Measurements from ENCODE around the gene GMDS.
"Not testable (repeated sequence)": the region's sequence is repeated elsewhere in the genome, so short reads cannot be mapped to it uniquely, and the experiment has no call there.

GMDS gene

GRCh38 chr6:1773700-1774099 lies 471.7 kb downstream of the GMDS start:
- DNase-seq (ENCODE audit: low read depth in 2 of 2), result no peak

GRCh38 chr6:1770968-1771723 lies 474.3 kb downstream of the GMDS start:
- DNase-seq (ENCODE audit: low read depth in 2 of 2), result peak in 1 of 2 donors; percentile 27

DNA sequence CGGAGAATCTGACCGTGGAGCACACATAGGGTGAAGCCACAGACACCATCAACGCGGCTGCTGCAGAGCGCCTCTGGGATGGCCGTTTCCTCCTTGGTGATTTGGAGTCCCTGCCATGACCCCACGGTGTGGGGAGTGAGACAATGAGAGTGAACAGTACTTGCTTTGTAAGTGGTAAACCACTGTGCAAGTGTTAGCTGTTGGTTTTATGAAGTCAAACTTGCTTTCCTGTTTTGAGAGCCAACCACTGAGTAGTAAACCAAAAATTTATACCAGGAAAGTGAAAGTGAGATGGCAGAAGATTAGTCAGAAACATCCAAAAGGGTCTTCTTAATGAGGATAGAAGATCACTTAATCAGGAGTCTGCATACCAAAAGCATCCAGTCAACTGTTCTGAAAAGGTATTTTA lies 475.0 kb downstream of the GMDS start:
- DNase-seq (ENCODE audit: low read depth in 2 of 2), result no peak

DNA sequence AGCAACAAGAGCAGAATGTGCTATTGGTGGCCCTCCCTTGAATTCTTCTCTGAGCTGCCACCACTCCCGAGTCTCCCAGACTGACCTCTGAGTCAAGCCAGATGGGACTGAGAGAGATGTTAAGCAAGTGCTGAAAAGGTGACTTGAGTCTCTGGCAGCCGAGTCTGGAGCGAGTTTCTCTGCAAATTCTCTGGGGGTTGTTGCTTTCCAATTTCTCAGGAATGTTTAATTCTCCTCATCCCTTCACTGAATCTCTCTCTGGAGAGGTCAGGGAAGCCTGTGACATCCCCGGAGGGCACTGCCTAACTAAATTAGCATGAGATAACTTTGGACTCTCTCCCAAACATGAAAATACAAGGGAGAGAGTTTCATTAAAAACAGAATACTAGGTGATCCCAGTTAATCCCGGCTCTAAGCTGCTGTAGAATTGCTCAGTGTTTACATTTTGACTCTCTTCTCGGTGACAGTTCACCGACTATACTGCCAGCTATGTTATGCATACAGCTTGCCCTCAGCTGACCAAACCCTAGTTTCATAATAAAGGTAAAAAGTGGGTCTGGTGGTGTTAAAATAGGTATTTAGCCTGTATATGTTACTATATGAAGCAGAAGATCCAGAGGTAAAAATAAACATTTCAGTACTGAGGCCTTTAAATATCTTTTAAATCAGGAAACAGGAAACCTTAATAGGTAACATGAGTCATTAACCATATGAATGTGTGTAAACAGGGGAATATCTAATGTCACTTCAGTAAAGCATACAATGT lies 477.7 kb downstream of the GMDS start:
- DNase-seq (ENCODE audit: low read depth in 2 of 2), result no peak

DNA sequence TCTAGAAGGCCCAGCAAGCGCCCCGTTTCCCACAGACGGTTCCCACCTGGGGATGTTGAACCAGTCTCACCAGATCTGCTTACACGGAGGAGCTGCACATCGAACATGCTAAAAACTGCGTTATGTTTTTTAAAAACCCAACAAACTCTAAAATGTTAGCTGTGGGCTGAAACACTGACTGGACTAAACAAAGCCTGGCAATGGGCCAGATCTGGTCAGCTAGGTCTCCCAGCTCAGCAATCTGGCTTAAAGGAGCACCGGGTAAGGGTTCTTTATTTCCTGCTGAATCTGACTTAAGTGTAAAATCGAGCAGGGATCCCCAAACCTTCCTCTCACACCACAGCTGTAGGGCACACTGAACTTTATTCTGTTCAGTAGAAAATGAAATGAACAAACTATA lies 478.8 kb downstream of the GMDS start:
- DNase-seq (ENCODE audit: low read depth in 2 of 2), result no peak

- no peak for DNase-seq (ENCODE audit: low read depth in 2 of 2)
Observed at GRCh38 chr6:1765160-1765903, 480.1 kb downstream of the GMDS start.

- DNase-seq (ENCODE audit: low read depth in 2 of 2), result no peak
Observed at GRCh38 chr6:1764397-1764987, 480.9 kb downstream of the GMDS start.

DNA sequence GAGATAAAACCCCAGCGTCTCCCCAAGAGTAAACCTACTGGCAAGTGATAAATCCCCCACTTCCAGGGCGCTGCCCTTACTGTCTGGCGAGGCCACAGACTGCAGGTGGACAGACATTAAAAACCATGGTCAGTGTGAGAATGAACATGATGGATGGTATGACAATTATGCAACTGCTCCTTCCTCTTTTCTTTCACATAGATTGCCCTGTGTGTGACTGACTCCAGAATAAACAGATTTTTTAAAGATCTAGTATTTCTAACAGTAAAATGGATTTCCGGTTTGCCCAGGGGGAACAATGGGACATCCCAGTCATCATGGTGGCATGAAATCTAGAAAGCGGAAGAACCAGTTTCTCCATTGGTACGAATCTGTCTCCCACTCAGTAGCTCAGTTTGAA lies 482.0 kb downstream of the GMDS start:
- no peak for DNase-seq (ENCODE audit: low read depth in 2 of 2)

- no peak for DNase-seq (ENCODE audit: low read depth in 2 of 2)
Observed at GRCh38 chr6:1762203-1762602, 483.2 kb downstream of the GMDS start.

DNA sequence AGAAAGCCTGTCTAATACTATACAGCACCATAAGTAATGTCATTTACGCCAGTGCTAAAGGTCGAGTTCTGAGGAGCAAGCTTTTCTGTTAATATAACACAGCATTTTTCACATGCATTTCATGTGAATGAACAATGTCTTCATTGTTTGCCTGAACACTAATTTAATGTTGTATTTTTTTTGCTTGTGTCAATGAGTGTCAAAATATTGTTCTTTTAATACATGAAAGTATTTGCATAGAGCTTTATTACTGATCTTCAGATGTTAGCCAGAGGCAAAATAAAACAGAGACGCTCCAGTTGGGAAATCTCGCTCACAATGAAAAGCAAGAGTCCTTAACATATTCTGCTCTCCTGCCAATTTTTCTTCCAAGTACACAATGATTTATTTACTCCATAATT lies 483.9 kb downstream of the GMDS start:
- DNase-seq (ENCODE audit: low read depth in 2 of 2), result no peak

- DNase-seq (ENCODE audit: low read depth in 2 of 2), result no peak
Observed at GRCh38 chr6:1760876-1761275, 484.5 kb downstream of the GMDS start.

GRCh38 chr6:1759870-1760269 lies 485.5 kb downstream of the GMDS start:
- no peak for DNase-seq (ENCODE audit: low read depth in 2 of 2)

DNA sequence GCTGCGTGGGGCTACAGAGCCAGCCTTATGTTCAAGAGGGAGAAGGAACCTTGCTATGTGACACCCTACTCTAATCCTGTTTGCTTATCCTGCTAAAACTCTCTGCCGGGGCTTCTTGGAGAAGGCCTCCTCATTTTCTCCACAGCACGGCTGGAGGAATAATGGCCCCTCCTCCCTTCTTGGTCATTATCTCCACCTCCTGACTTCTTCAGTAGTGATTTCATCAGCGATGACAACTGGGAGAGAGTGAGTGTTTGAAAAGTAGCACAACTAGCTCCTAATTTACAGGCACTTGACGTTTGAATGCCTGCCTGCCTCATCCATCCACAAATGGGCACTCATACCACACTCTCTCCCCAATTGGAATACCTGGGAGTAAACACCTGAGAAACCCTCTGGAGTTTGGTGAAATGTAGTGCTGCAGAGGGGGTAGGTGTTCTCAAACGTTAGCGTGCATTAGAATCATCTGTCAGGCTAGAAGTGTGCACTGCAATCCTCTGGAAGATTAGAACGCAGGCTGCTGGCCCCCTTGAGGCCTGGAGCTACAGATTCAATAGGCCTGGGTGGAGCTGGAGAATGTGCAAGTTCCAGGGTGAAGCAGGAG lies 487.2 kb downstream of the GMDS start:
- DNase-seq (ENCODE audit: low read depth in 2 of 2), result no peak

DNA sequence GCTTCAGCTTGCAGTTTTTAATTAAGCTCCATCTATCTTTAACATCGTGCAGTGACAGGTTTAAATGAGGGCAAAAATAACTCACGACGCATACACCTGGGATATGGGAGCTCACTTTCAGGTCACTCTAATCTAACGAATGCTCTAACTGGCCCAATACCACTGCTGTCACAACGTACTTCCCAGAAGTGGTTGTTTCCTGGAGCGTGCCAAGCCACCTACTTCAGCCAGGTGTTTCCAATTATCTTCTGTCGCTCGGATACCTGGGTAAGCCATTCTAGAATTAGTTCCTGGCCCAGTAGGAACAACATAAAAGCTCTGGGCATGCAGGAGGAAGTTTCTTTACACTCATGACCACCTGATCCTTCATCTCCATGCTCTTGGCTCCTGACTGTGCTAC lies 488.3 kb downstream of the GMDS start:
- no peak for DNase-seq (ENCODE audit: low read depth in 2 of 2)

DNA sequence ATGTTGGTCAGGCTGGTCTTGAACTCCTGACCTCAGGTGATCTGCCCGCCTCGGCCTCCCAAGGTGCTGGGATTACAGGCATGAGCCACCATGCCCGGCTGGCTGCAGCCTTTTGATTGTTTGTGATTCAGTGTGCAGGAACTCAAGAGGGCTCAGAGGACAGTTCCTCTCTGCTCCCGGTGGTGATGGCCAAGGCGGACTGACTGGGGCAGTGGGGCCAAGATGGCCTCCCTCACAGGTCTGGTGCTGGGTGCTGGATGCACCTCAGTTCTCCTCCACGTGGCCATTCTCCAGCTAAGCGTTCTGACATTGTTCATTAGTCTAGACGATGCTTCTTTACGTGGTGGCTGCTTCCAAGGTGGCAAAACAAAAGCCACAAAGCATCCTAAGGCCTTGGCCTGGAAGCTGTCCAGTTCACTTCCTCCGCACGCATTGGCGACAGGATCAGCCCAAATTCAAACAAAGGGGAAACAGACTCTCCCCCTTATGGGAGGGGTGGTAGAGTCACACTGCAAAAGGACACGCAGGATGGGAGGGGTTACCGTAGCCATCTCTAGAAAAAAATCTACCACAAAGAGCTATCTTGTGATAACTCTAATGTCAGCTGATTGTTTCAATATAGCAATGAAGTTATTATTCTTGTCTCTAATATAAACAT lies 488.8 kb downstream of the GMDS start:
- no peak for DNase-seq (ENCODE audit: low read depth in 2 of 2)

DNA sequence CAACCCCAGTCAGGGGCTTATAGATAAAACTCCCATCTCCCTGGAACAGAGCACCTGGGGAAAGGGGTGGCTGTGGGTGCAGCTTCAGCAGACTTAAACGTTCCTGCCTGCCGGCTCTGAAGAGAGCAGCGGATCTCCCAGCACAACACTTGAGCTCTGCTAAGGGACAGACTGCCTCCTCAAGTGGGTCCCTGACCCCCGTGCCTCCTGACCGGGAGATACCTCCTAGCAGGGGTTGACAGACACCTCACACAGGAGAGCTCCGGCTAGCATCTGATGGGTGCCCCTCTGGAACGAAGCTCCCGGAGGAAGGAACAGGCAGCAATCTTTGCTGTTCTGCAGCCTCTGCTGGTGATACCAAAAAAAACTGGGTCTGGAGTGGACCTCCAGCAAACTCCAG lies 494.3 kb downstream of the GMDS start:
- not testable (repeated sequence) for DNase-seq (ENCODE audit: low read depth in 2 of 2)

- DNase-seq (ENCODE audit: low read depth in 2 of 2), result no peak
Observed at GRCh38 chr6:1749041-1749440, 496.4 kb downstream of the GMDS start.

- no peak for DNase-seq (ENCODE audit: low read depth in 2 of 2)
Observed at GRCh38 chr6:1747531-1747930, 497.9 kb downstream of the GMDS start.

GRCh38 chr6:1747003-1747402 lies 498.4 kb downstream of the GMDS start:
- DNase-seq (ENCODE audit: low read depth in 2 of 2), result no peak

DNA sequence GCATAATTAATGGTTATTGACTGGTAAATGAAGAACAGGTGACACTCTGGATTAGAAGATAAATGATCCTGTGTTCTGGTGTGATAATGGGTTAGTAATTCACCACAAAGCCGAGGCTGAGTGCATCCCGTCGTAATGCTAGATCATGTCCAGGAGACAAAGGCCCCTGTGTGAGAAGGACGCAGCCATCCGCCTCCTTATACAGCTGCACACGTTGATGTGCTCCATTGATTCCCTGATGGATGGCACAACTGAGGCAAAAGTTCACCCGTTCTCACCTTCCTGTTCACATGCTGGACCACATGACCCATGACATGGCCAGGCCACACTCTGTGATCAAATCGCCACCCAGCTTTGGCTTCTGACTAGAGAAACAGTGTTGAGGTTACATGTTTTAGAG lies 499.6 kb downstream of the GMDS start:
- no peak for DNase-seq (ENCODE audit: low read depth in 2 of 2)

DNA sequence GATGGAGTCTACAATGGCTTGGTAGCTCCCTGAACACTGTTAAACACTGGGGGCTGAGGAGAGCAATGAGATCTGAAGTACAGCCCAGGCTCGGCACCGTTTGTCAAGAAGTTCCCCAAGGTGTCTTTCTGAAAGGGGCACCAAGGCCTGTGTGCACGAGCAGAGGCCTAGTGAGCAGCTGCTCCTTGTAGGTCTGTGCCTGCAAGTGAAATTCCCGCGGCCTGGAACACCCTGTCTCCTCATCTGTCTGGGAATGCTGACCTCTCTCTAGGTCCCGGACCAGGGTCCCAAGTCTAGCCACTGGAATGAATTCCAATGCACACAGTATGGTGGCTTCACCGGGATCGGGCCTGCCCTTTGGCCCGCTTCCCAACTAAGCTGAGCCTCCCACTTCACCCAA lies 500.9 kb downstream of the GMDS start:
- DNase-seq (ENCODE audit: low read depth in 2 of 2), result no peak
